Uterus (tissue), 4 donors: ENCODE results near the gene GYS1. TPM values are rescaled to one million over a fixed set of nuclear protein-coding genes. Genes with fewer than 3 reads are reported as not detected.
"Not testable (repeated sequence)": the region's sequence is repeated elsewhere in the genome, so short reads cannot be mapped to it uniquely, and the experiment has no call there.

Source experiments
- DNase-seq, 2 donors: peaks; one replicate each; pipeline ENCODE4 v3.0.0-alpha.2; 2019 to 2020
- H3K27ac ChIP-seq, 2 donors: fragments of 200-600 bp; sonication (generic); 1 replicate in 1 of 2; 2 replicates in 1 of 2; pipeline ENCODE4 v1.5.1; 2016 to 2018
- H3K27me3 ChIP-seq, 2 donors: fragments of 200-600 bp; sonication (generic); one replicate each; pipeline ENCODE4 v1.5.1; 2018 to 2019; ENCODE audit warnings: control low read depth in 1 of 2
- H3K36me3 ChIP-seq, 2 donors: fragments of 200-600 bp; sonication (generic); one replicate each; pipeline ENCODE4 v1.5.1; 2019; ENCODE audit warnings: control low read depth in 1 of 2
- H3K4me1 ChIP-seq, 2 donors: fragments of 200-600 bp; sonication (generic); one replicate each; pipeline ENCODE4 v1.5.1; 2018 to 2019; ENCODE audit warnings: control low read depth in 1 of 2
- H3K4me3 ChIP-seq, 2 donors: fragments of 200-600 bp; sonication (generic); 1 replicate in 1 of 2; 2 replicates in 1 of 2; pipeline ENCODE4 v1.5.1; 2018 to 2019; ENCODE audit warnings: mild to moderate bottlenecking in 1 of 2
- H3K9me3 ChIP-seq, 2 donors: fragments of 200-600 bp; sonication (generic); one replicate each; pipeline ENCODE4 v1.5.1; 2019; ENCODE audit warnings: control low read depth in 1 of 2
- CTCF ChIP-seq, 4 experiments: fragments of 200-600 bp in 2 of 4; fragments of 450-650 bp in 2 of 4; sonication (generic) in 2 of 4; IDR thresholded peaks; one replicate each; pipeline ENCODE4 v1.5.1; 2016 to 2019; ENCODE audit warnings: antibody characterized with exemption in 4 of 4, mild to moderate bottlenecking in 2 of 4, moderate library complexity in 1 of 4
- POLR2A ChIP-seq, 2 donors: fragments of 450-650 bp; IDR thresholded peaks; one replicate each; pipeline ENCODE4 v1.6.1; 2016; ENCODE audit warnings: antibody characterized with exemption in 2 of 2, mild to moderate bottlenecking in 1 of 2, moderate library complexity in 1 of 2
- intact Hi-C: fragments of 100-400 bp; cut with DNase I; formaldehyde crosslinking; loops from one replicate; pipeline ENCODE4 v1.15.1; 2023; ENCODE audit warnings: low total_unique reads
- total RNA-seq, 4 donors: library from RNA; depleted of rRNA in 3 of 4; stranded (reverse); fragments of >200 nt in 3 of 4; gene quantifications; one replicate each; pipeline versions ENCODE4 v1.1.0 to v1.2.4, GENCODE V29; 2014 to 2023
- donor health status: DM: yes; HTN: yes; CAD: no.

The GYS1 gene
- 10 to 100 TPM in 3 of 4 donors, 1 to 10 TPM in 1; 4.9 to 39.8 (median 16.6) TPM for total RNA-seq

DNA sequence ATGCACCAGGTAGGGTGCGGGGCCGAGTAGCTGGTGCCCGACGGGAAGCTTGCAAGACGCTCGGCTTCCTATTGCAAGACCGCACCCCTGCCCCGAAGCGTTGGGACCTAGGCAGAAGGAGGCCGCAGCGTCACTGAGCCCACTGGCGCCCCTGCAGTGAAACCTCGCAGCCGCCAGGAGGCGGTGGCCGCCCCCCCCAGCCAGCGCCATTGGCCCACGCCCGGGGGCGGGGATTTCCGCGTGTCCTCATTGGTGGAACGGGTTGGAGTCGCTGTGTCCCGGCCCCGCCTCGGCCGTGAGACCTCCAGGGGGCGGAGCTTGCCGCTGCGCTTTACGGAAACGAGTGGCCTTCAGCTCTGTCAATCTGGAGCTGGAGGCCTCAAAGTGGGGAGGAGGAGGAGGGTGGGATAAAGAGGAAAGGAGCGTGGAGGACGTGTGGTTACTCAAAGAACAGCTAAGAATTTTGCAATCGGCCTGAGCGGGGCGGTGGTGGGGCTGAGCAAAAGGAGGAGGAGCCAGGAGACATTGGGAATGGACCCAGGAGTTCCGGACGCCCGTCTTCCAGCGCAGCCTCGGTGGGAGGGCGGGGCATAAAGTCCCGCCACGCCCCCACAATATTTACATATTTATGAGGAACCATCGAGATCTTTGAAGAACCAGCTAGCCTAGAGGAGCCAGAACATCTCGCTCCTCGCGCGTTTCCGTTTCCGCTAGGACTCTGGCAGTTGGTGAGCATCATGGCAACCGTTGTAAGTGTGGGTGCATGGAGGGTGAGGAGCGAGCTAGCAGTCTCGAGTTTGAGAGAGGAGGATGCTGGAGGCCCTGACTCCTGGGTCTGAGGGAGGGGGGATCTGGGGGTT, at the start of gene GYS1, which contains the start of gene RUVBL2:
GYS1 (minus strand) TSS at position 135 of the 860 bp plus-strand sequence. CDS start 197 bp downstream, outside the sequence.
RUVBL2 (plus strand) TSS at position 713 of the 860 bp plus-strand sequence; CDS start at position 738, 25 bp downstream.
- H3K36me3 ChIP-seq, result no peaks in the 10 kb centered on the region
- no peaks in the 10 kb centered on the region for H3K27me3 ChIP-seq
- TF ChIP-seq POLR2A (IDR thresholded peaks at IDR 0.05) (peak; percentile 93), CTCF (IDR thresholded peaks at IDR 0.05) (peak; percentile 90 to 99 (median 98))
- intact Hi-C loops, result no loop called here
- DNase-seq, result peak; percentile 99
- H3K4me3 ChIP-seq, result peak within 1 kb of the TSS; percentile 77 to 95
- H3K9me3 ChIP-seq, result no peaks in the 10 kb centered on the region
- H3K4me1 ChIP-seq, result peaks cover 6 to 24% of the 10 kb centered on the region in 2 donors
- H3K27ac ChIP-seq, result peak within 1 kb of the TSS; percentile 93 to 97

DNA sequence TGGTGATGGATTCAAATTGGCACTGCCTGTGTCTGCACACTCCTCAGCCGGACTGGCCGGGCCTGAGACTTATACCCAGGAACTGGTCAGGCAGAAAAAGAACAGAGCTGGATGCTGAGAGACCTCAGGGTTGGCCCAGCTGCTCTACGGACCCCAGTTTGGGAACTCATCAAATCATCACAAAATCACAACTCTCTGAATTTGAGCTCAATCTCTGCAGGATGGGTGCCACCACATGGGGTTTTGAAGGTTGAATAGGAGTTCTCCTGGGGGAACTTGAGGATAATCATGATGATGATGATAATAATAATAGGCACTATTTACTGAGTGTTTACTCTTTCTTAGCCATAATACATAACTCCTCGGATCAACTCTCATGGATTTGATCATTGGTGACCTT, 49.6 kb upstream of the GYS1 start:
- intact Hi-C loops, H3K27ac ChIP-seq, H3K36me3 ChIP-seq, H3K4me1 ChIP-seq, H3K27me3 ChIP-seq, H3K9me3 ChIP-seq, DNase-seq, H3K4me3 ChIP-seq: not testable (repeated sequence)

DNA sequence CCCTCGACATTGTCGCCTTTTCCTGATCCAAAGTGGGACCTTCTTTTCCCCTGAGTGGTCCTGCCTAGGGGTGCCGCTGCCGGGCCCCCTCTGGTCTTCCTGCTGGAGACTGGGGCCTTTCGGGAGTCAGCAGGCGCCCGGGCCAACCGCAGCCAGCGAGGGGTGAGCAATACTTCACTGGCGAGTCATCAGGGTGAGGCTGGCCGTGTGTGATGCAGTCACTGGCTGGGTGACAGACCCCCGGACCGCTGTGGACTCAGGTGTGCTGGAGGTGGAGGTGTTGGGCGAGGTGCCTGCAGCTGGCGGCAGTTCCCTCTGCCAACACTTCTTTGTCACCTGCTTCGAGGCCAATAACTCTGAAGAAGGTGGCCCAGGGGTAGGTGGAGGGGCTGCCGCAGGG, 49.1 kb upstream of the GYS1 start:
- no peaks in the 10 kb centered on the region for H3K4me1 ChIP-seq
- intact Hi-C loops, result no loop called here
- no peak overlapping the region for H3K4me3 ChIP-seq
- H3K36me3 ChIP-seq, result no peaks in the 10 kb centered on the region
- TF ChIP-seq CTCF (IDR thresholded peaks at IDR 0.05) (no peak), POLR2A (IDR thresholded peaks at IDR 0.05) (no peak)
- H3K9me3 ChIP-seq, result no peaks in the 10 kb centered on the region
- no peak for DNase-seq
- H3K27me3 ChIP-seq, result no peaks in the 10 kb centered on the region
- H3K27ac ChIP-seq, result no peak overlapping the region

GRCh38 chr19:49039736-49040135, 46.6 kb upstream of the GYS1 start:
- DNase-seq, H3K27ac ChIP-seq, H3K4me1 ChIP-seq, H3K4me3 ChIP-seq, H3K9me3 ChIP-seq, H3K27me3 ChIP-seq, intact Hi-C loops, H3K36me3 ChIP-seq: not testable (repeated sequence)

DNA sequence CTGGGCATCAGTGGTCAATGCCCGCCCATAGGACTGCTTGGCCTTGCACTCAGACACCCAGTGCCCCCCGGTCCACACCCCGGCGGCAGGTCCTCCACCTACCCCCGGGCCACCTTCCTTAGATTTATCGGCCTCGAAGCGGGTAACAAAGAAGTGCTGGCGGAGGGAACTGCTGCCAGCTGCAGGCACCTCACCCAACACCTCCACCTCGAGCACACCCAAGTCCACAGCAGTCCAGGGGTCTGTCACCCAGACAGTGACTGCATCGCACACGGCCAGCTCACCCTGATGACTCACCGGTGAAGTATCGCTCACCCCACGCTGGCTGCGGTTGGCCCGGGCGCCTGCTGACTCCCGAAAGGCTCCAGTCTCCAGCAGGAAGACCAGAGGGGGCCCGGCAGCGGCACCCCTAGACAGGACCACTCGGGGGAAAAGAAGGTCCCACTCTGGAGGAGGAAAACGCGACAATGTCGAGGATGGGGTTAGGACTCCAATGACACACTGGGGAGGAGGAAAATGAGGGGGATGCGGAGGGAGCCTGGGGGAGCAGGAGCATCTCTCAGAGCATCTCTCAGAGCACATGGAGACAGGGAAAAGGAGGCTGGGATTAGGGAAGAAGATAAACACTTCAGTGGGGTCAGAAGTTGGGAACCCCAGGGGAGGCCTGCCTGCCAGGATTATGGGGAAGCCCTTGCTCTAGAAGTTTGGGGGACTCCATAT, 45.6 kb upstream of the GYS1 start:
- DNase-seq, H3K27me3 ChIP-seq, H3K9me3 ChIP-seq, H3K27ac ChIP-seq, H3K4me3 ChIP-seq, H3K4me1 ChIP-seq, intact Hi-C loops, H3K36me3 ChIP-seq: not testable (repeated sequence)

- DNase-seq, intact Hi-C loops, H3K9me3 ChIP-seq, H3K36me3 ChIP-seq, H3K4me3 ChIP-seq, H3K27ac ChIP-seq, H3K27me3 ChIP-seq, H3K4me1 ChIP-seq: not testable (repeated sequence)
These were observed 45.0 kb upstream of the GYS1 start for GRCh38 chr19:49038111-49038510.

DNA sequence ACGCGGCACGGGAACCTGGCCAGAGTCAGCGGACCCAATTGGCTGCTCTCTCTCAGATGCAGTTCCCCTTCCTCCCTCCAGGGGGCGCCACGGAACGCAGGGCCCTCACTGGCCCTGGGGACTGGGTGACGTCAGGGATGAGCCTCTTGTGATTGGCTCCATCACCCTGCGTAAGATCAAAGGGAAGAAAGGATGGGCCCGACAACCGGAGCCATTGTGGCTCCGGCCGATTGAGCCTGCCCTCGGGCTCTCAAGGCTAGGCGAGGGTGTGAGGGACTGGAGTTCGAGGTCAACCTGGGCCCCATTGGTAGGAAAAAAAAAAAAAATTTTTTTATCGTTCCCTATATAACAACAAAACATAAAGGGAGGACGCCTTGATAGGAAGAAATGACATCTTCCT, 43.7 kb upstream of the GYS1 start, which contains the start of gene CGB1:
CGB1 (minus strand) TSS at position 81 of the 400 bp plus-strand sequence. CDS start 184 bp downstream, outside the sequence.
- intact Hi-C loops, H3K27ac ChIP-seq, H3K27me3 ChIP-seq, H3K36me3 ChIP-seq, H3K9me3 ChIP-seq, H3K4me3 ChIP-seq, DNase-seq, H3K4me1 ChIP-seq: not testable (repeated sequence)

- H3K9me3 ChIP-seq, H3K27me3 ChIP-seq, intact Hi-C loops, DNase-seq, H3K4me1 ChIP-seq, H3K4me3 ChIP-seq, H3K27ac ChIP-seq, H3K36me3 ChIP-seq: not testable (repeated sequence)
These were observed 38.7 kb upstream of the GYS1 start, which contains the start of gene CGB2 for GRCh38 chr19:49031642-49032301. Gene CGB2, plus strand, starts transcription at chr19:49031890. Its CDS starts 206 bp downstream, at chr19:49032096.

DNA sequence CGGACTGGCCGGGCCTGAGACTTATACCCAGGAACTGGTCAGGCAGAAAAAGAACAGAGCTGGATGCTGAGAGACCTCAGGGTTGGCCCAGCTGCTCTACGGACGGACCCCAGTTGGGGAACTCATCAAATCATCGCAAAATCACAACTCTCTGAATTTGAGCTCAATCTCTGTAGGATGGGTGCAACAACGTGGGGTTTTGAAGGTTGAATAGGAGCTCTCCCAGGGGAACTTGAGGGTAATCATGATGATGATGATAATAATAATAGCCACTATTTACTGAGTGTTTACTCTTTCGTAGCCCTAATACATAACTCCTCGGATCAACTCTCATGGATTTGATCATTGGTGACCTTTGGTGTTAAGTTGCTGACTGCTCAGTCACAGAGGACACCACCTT, 37.2 kb upstream of the GYS1 start:
- H3K36me3 ChIP-seq, H3K4me1 ChIP-seq, H3K4me3 ChIP-seq, H3K9me3 ChIP-seq, H3K27me3 ChIP-seq, H3K27ac ChIP-seq, DNase-seq, intact Hi-C loops: not testable (repeated sequence)

GRCh38 chr19:49029749-49030148, 36.6 kb upstream of the GYS1 start:
- H3K27ac ChIP-seq, H3K27me3 ChIP-seq, H3K4me1 ChIP-seq, intact Hi-C loops, H3K9me3 ChIP-seq, H3K36me3 ChIP-seq, DNase-seq, H3K4me3 ChIP-seq: not testable (repeated sequence)
